SU-DHL-6 (cell line): ENCODE data around the gene GRM1.
"Not testable (repeated sequence)": the region's sequence is repeated elsewhere in the genome, so short reads cannot be mapped to it uniquely, and the experiment has no call there.

Source experiments
- H2AFZ ChIP-seq: fragments of 200-600 bp; sonication (generic); 2 replicates; pipeline ENCODE4 v1.6.1; 2014; ENCODE audit warnings: low read depth, mild to moderate bottlenecking, moderate library complexity, mixed read lengths, antibody characterized with exemption, low read length; ENCODE audit not compliant: severe bottlenecking
- H3F3A ChIP-seq: fragments of 200-600 bp; shearing (Covaris generic); 2 replicates; pipeline ENCODE4 v1.6.0; 2016; ENCODE audit warnings: antibody characterized with exemption, mild to moderate bottlenecking; ENCODE audit not compliant: insufficient read depth
- H3K27ac ChIP-seq: fragments of 200-600 bp; sonication (generic); 2 replicates; pipeline ENCODE4 v1.5.1; 2016; ENCODE audit warnings: low read depth, mild to moderate bottlenecking, low read length, moderate library complexity, mixed read lengths
- H3K27me3 ChIP-seq: fragments of 200-600 bp; sonication (generic), shearing (Covaris generic); 2 replicates; pipeline ENCODE4 v1.6.0; 2014; ENCODE audit warnings: mild to moderate bottlenecking, low read length
- H3K36me3 ChIP-seq: fragments of 200-600 bp; sonication (generic); 2 replicates; pipeline ENCODE4 v1.6.1; 2014; ENCODE audit warnings: mild to moderate bottlenecking, low read length, mixed read lengths
- H3K4me2 ChIP-seq: fragments of 300-600, 200-600 bp; shearing (Covaris generic), sonication (generic); 2 replicates; pipeline ENCODE4 v1.6.0; 2014; ENCODE audit warnings: low read length, low read depth, mild to moderate bottlenecking; ENCODE audit not compliant: poor library complexity, severe bottlenecking
- H3K4me3 ChIP-seq: fragments of 200-600 bp; sonication (generic); 2 replicates; pipeline ENCODE4 v1.5.1; 2014; ENCODE audit warnings: antibody characterized with exemption, low read length, mild to moderate bottlenecking, mixed read lengths; ENCODE audit not compliant: insufficient read depth, poor library complexity, severe bottlenecking
- H3K79me2 ChIP-seq: fragments of 200-600 bp; sonication (generic); 2 replicates; pipeline ENCODE4 v1.6.1; 2014; ENCODE audit warnings: mild to moderate bottlenecking, low read length, moderate library complexity; ENCODE audit not compliant: insufficient read depth
- H3K9ac ChIP-seq: fragments of 200-600 bp; sonication (generic); 2 replicates; pipeline ENCODE4 v1.7.0; 2014; ENCODE audit warnings: mild to moderate bottlenecking, low read length
- H3K9me2 ChIP-seq: fragments of 200-600 bp; sonication (generic); replicated peaks from 2 replicates; pipeline ENCODE4 v1.6.1; 2014; ENCODE audit warnings: low read length; ENCODE audit not compliant: insufficient read depth
- H3K9me3 ChIP-seq: fragments of 200-600 bp; sonication (generic); 2 replicates; pipeline ENCODE4 v1.6.1; 2014; ENCODE audit warnings: low read length, mixed read lengths; ENCODE audit not compliant: insufficient read depth
- H4K20me1 ChIP-seq: fragments of 200-600 bp; sonication (generic); 2 replicates; pipeline ENCODE4 v1.6.1; 2014; ENCODE audit warnings: low read depth, mild to moderate bottlenecking, antibody characterized with exemption, low read length, moderate library complexity, mixed read lengths
- EZH2phosphoT487 ChIP-seq: fragments of 200-600 bp; sonication (generic), shearing (Covaris generic); conservative IDR thresholded peaks from 2 replicates; pipeline ENCODE4 v1.6.1; 2018; ENCODE audit warnings: mild to moderate bottlenecking, antibody characterized with exemption, low read length, moderate library complexity, mixed read lengths
- TF ChIP-seq, protein P1 (sequence below): fragments of 200-600 bp; sonication (generic); IDR thresholded peaks from one replicate; pipeline ENCODE4 v1.5.1; 2017; ENCODE audit warnings: antibody characterized with exemption, mild to moderate bottlenecking, low read length, moderate library complexity; ENCODE audit not compliant: insufficient read depth, poor library complexity, severe bottlenecking

GRM1 gene

DNA sequence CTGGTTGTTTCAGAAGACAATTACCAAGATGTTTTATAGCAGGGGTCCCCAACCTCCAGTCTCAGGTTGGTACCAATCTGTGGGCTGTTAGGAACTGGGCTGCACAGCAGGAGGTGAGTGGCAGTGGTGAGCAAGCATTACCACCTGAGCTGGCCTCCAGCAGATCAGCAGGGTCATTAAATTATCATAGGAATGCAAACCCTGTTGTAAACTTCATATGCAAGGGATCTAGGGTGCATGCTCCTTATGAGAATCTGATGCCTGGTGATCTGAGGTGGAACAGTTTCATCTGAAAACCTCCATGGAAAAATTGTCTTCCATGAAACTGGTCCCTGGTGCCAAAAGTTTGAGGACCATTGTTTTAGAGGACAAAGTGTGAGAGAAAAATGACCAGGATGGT, 240.6 kb downstream of the GRM1 start:
- Histone ChIP-seq H3K27me3 (no peaks in the 10 kb centered on the region), H3K4me3 (no peak overlapping the region), H3K9me2 (no peaks in the 10 kb centered on the region), H4K20me1 (no peaks in the 10 kb centered on the region), H3K27ac (no peak overlapping the region), H3K4me2 (no peak overlapping the region), H3K9me3 (no peaks in the 10 kb centered on the region), H3K36me3 (no peaks in the 10 kb centered on the region), H3K79me2 (no peaks in the 10 kb centered on the region), H2AFZ (no peak overlapping the region), H3F3A (no peaks in the 10 kb centered on the region), H3K9ac (no peak overlapping the region)
- TF ChIP-seq, protein P1, sequence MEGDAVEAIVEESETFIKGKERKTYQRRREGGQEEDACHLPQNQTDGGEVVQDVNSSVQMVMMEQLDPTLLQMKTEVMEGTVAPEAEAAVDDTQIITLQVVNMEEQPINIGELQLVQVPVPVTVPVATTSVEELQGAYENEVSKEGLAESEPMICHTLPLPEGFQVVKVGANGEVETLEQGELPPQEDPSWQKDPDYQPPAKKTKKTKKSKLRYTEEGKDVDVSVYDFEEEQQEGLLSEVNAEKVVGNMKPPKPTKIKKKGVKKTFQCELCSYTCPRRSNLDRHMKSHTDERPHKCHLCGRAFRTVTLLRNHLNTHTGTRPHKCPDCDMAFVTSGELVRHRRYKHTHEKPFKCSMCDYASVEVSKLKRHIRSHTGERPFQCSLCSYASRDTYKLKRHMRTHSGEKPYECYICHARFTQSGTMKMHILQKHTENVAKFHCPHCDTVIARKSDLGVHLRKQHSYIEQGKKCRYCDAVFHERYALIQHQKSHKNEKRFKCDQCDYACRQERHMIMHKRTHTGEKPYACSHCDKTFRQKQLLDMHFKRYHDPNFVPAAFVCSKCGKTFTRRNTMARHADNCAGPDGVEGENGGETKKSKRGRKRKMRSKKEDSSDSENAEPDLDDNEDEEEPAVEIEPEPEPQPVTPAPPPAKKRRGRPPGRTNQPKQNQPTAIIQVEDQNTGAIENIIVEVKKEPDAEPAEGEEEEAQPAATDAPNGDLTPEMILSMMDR = no peak
- no peak for TF ChIP-seq EZH2phosphoT487

DNA sequence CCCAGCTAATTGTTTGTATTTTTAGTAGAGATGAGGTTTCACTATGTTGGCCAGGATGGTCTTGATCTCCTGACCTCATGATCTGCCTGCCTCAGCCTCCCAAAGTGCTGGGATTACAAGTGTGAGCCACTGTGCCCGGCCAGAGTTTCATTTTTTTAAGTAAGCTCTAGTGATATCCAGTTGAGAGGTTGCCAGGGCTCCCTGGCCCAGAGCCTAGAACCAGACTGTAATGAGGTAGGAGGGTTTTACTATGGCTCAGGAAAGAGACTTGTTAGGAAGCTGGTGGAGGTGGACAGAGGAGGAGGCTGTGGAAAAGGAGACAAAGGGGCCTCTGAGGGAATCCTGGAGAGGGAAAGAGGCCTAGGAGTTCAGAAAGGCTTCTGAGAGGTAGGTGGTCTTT, 242.3 kb downstream of the GRM1 start:
- not testable (repeated sequence) for H4K20me1 ChIP-seq, H3K36me3 ChIP-seq, H2AFZ ChIP-seq, H3K27me3 ChIP-seq, H3K4me2 ChIP-seq, H3K79me2 ChIP-seq, H3K27ac ChIP-seq, H3K4me3 ChIP-seq, H3K9me2 ChIP-seq, H3K9ac ChIP-seq, H3F3A ChIP-seq, H3K9me3 ChIP-seq

- Histone ChIP-seq H4K20me1 (no peaks in the 10 kb centered on the region), H3K79me2 (no peaks in the 10 kb centered on the region), H3F3A (no peaks in the 10 kb centered on the region), H3K4me3 (no peak overlapping the region), H3K4me2 (no peak overlapping the region), H3K9me2 (no peaks in the 10 kb centered on the region), H2AFZ (no peak overlapping the region), H3K36me3 (no peaks in the 10 kb centered on the region), H3K27ac (no peak overlapping the region), H3K9ac (no peak overlapping the region), H3K27me3 (no peaks in the 10 kb centered on the region), H3K9me3 (no peaks in the 10 kb centered on the region)
- TF ChIP-seq, protein P1 = no peak
- TF ChIP-seq EZH2phosphoT487 = no peak
Observed at GRCh38 chr6:146273490-146273889, 244.6 kb downstream of the GRM1 start.

DNA sequence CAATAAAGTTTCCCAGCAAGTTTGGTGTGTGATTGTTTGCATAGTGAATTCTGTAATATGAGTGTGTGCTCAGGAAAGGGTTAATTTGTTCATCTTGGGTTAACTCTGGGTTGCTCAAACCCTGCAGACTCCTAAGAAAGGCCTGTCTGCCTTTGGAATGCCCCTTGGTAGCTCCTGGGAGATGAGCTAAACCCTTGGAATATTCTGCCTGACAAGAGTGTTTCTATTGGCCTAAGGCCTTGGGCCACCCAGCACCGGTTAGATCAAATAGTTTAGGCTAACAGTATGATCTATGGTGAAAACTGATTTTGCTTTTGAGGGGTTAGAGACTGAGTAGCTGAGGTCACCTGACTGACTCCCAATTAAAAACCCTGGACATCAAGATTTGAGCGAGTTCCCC, 248.3 kb downstream of the GRM1 start:
- no peak overlapping the region for H3K27ac ChIP-seq
- no peaks in the 10 kb centered on the region for H3K9me3 ChIP-seq
- no peak overlapping the region for H3K4me2 ChIP-seq
- H3K79me2 ChIP-seq = no peaks in the 10 kb centered on the region
- H3K9me2 ChIP-seq = no peaks in the 10 kb centered on the region
- H3K27me3 ChIP-seq = no peaks in the 10 kb centered on the region
- TF ChIP-seq, protein P1 = no peak
- TF ChIP-seq EZH2phosphoT487 = no peak
- H3K9ac ChIP-seq = no peak overlapping the region
- no peaks in the 10 kb centered on the region for H3K36me3 ChIP-seq
- H4K20me1 ChIP-seq = no peaks in the 10 kb centered on the region
- H2AFZ ChIP-seq = no peak overlapping the region
- H3K4me3 ChIP-seq = no peak overlapping the region
- no peaks in the 10 kb centered on the region for H3F3A ChIP-seq
